Vagina (tissue), 2 donors: ENCODE data around the gene FSTL4.

Experiments used
- POLR2A ChIP-seq, 2 donors: fragments of 450-650 bp; IDR thresholded peaks; one replicate each; pipeline ENCODE4 v1.6.1; 2017; ENCODE audit warnings: antibody characterized with exemption in 2 of 2, mild to moderate bottlenecking in 2 of 2, moderate library complexity in 2 of 2
- POLR2AphosphoS5 ChIP-seq, 2 donors: sonication (generic); formaldehyde crosslinking; IDR thresholded peaks; one replicate each; pipeline ENCODE4 v1.9.0; 2017; ENCODE audit warnings: antibody characterized with exemption in 2 of 2, mild to moderate bottlenecking in 2 of 2, low read depth in 1 of 2; ENCODE audit not compliant: insufficient read depth in 1 of 2
- TF ChIP-seq, protein P1 (sequence below), 3 experiments: fragments of 450-650 bp in 2 of 3; fragments of 200-600 bp in 1 of 3; sonication (generic) in 1 of 3; IDR thresholded peaks; one replicate each; pipeline ENCODE4 v1.5.1; 2017 to 2019; ENCODE audit warnings: antibody characterized with exemption in 3 of 3, mild to moderate bottlenecking in 2 of 3, moderate library complexity in 2 of 3

DNA sequence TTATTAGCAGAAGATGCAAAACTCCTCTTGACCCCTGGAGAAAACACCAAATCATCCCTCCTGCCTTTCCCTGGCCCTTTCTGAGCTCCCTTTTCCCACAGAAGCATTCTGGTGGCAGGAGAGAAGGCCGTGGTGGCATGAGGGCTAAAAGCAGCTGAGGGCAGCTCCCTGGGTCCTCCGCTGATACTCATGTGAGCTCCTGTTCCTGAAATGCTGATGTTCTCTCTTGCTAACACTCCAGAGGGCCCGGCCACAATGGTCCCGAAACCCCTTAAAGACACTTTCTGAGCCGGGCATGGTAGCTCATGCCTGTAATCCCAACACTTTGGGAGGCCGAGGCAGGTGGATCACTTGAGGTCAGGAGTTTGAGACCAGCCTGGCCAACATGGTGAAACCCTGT lies 377.4 kb downstream of the FSTL4 start:
- TF ChIP-seq POLR2AphosphoS5 (IDR thresholded peaks at IDR 0.05; ENCODE audit: insufficient read depth in 1 of 2, low read depth in 1 of 2) (no peak), POLR2A (IDR thresholded peaks at IDR 0.05) (no peak)
- TF ChIP-seq, protein P1, sequence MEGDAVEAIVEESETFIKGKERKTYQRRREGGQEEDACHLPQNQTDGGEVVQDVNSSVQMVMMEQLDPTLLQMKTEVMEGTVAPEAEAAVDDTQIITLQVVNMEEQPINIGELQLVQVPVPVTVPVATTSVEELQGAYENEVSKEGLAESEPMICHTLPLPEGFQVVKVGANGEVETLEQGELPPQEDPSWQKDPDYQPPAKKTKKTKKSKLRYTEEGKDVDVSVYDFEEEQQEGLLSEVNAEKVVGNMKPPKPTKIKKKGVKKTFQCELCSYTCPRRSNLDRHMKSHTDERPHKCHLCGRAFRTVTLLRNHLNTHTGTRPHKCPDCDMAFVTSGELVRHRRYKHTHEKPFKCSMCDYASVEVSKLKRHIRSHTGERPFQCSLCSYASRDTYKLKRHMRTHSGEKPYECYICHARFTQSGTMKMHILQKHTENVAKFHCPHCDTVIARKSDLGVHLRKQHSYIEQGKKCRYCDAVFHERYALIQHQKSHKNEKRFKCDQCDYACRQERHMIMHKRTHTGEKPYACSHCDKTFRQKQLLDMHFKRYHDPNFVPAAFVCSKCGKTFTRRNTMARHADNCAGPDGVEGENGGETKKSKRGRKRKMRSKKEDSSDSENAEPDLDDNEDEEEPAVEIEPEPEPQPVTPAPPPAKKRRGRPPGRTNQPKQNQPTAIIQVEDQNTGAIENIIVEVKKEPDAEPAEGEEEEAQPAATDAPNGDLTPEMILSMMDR (IDR thresholded peaks at IDR 0.05), result no peak
